Measurements from ENCODE around the gene MIOS. TPM values are rescaled to one million over a fixed set of nuclear protein-coding genes. Genes with fewer than 3 reads are reported as not detected.

The MIOS gene
- total and polyA plus RNA-seq, 2 of the 4 experiments (the other 2 are of a cell fraction): 10.6 to 32.4 TPM

DNA sequence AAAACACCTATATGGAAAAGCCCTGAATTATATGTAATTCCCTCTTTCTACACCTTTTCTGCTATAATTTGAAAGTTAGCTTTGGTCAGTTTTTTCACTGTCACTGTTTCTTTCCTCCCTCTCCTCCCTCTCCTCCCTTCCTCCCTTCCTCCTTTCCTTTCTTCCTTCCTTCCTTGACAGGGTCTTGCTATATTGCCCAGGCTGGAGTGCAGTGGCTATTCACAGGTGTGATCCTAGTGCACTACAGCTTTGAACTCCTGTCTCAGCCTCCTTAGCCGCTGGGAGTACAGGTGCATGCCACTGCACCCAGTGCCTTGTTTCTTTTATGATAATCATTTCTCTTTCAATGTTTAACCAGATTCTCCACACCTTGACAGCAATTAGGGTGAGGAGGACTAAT lies 51.7 kb downstream of the MIOS start:
- Histone ChIP-seq H2AK5ac (ENCODE audit: low read depth, low read length) (no peak overlapping the region), H3K18ac (ENCODE audit: low read depth, low read length) (no peak overlapping the region), H2BK5ac (ENCODE audit: low read depth, low read length, poor library complexity, severe bottlenecking) (no peak overlapping the region), H3K9ac (ENCODE audit: low read depth, low read length) (no peak overlapping the region), H4K8ac (ENCODE audit: low read depth in 2 of 2, low read length in 2 of 2) (no peak overlapping the region), H3K9me1 (ENCODE audit: insufficient read depth, low read length) (no peaks in the 10 kb centered on the region), H3K14ac (replicated peaks; ENCODE audit: low read depth, low read length) (no peak overlapping the region), H2BK120ac (ENCODE audit: low read depth, low read length) (no peak overlapping the region), H2BK15ac (ENCODE audit: low read depth, low read length) (no peak overlapping the region), H3K4me3 (ENCODE audit: insufficient read depth, low read depth, low read length) (no peak overlapping the region), H4K5ac (ENCODE audit: low read depth, low read length) (no peak overlapping the region), H3K4me1 (ENCODE audit: control insufficient read depth, insufficient read depth, low read length) (no peaks in the 10 kb centered on the region), H3K27me3 (ENCODE audit: control insufficient read depth, insufficient read depth, low read length) (no peaks in the 10 kb centered on the region), H2BK20ac (ENCODE audit: low read depth, low read length) (no peak overlapping the region), H4K91ac (ENCODE audit: insufficient read depth, low read depth, low read length) (no peak overlapping the region), H3K79me1 (ENCODE audit: low read depth in 1 of 2, low read length in 2 of 2) (no peaks in the 10 kb centered on the region), H3K9me3 (ENCODE audit: control insufficient read depth, insufficient read depth, low read length) (no peaks in the 10 kb centered on the region), H3K23ac (ENCODE audit: low read depth, low read length) (no peak overlapping the region), H3K56ac (ENCODE audit: extremely low read depth, insufficient read depth, low read length) (no peak overlapping the region), H4K20me1 (ENCODE audit: insufficient read depth, low read length) (no peaks in the 10 kb centered on the region), H2AK9ac (replicated peaks; ENCODE audit: low read depth, low read length, poor library complexity) (no peak overlapping the region), H3K36me3 (ENCODE audit: control insufficient read depth, insufficient read depth, low read length) (no peaks in the 10 kb centered on the region), H2AFZ (replicated peaks; ENCODE audit: low read length, poor library complexity) (no peak overlapping the region), H3K27ac (ENCODE audit: insufficient read depth, low read length) (no peak overlapping the region), H3K4ac (ENCODE audit: low read depth, low read length) (no peak overlapping the region), H3K4me2 (ENCODE audit: low read depth, low read length) (no peak overlapping the region)
- intact Hi-C loops (cut with micrococcal nuclease): no loop called here
- 80% methylated on average over 1 of the region's 1 CpG; no CpG with 5 or more reads in 1 of the 2 experiments for WGBS, 2 experiments (ENCODE audit: extremely low coverage in 2 of 2, insufficient read length in 1 of 2)
- in situ Hi-C loops (cut with MboI; ENCODE audit: low sequenced_read_pairs): no loop called here
- BruUV-seq (replicated peaks): no TSS peak
- TF ChIP-seq, protein P1, sequence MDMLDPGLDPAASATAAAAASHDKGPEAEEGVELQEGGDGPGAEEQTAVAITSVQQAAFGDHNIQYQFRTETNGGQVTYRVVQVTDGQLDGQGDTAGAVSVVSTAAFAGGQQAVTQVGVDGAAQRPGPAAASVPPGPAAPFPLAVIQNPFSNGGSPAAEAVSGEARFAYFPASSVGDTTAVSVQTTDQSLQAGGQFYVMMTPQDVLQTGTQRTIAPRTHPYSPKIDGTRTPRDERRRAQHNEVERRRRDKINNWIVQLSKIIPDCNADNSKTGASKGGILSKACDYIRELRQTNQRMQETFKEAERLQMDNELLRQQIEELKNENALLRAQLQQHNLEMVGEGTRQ (IDR thresholded peaks at IDR 0.05; ENCODE audit: low read depth, low read length): no peak
- no peak for TF ChIP-seq POLR2A (IDR thresholded peaks at IDR 0.05; ENCODE audit: low read depth, low read length)
- no peak for DNase-seq
- dilution Hi-C loops (cut with HindIII; ENCODE audit: low sequenced_read_pairs, unreplicated experiment): no loop called here
- ChIA-PET POLR2A (ENCODE audit: unreplicated experiment) (no interaction called here), CTCF (no interaction called here)
- no peak for ATAC-seq (ENCODE audit: low read depth)
